Measurements from ENCODE around the gene GLRA1.

DNA sequence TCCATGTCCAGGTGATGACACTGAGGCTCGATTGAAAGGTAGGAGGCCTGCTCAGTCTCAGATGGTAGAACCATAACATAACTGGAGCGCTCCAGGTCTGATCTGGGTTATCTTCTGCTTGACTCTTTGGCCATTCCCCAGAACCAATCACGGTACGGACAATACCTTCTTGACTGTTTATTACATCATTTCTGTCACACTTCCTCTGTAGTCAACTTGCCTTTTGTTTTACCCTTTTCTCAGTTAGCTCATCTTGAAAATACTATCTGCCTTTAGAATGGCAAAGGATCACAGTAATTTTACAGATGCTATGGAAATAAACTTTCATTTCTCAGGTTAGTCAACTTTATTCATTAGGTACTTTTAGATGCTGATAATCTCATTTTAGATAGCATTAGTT lies 22.4 kb downstream of the GLRA1 start:
- TF ChIP-seq, protein P1, sequence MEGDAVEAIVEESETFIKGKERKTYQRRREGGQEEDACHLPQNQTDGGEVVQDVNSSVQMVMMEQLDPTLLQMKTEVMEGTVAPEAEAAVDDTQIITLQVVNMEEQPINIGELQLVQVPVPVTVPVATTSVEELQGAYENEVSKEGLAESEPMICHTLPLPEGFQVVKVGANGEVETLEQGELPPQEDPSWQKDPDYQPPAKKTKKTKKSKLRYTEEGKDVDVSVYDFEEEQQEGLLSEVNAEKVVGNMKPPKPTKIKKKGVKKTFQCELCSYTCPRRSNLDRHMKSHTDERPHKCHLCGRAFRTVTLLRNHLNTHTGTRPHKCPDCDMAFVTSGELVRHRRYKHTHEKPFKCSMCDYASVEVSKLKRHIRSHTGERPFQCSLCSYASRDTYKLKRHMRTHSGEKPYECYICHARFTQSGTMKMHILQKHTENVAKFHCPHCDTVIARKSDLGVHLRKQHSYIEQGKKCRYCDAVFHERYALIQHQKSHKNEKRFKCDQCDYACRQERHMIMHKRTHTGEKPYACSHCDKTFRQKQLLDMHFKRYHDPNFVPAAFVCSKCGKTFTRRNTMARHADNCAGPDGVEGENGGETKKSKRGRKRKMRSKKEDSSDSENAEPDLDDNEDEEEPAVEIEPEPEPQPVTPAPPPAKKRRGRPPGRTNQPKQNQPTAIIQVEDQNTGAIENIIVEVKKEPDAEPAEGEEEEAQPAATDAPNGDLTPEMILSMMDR (IDR thresholded peaks at IDR 0.05; ENCODE audit: low read length), result no peak
- no peak for TF ChIP-seq EZH2 (IDR thresholded peaks at IDR 0.05; ENCODE audit: borderline replicate concordance, low read length)
